Posterior vena cava (tissue), 2 donors: ENCODE results near the gene CASQ2. TPM values are rescaled to one million over a fixed set of nuclear protein-coding genes. Genes with fewer than 3 reads are reported as not detected.

Experiments
- DNase-seq: peaks from one replicate; pipeline ENCODE4 v3.0.0-alpha.2; 2020; ENCODE audit warnings: low spot score
- intact Hi-C, 2 donors: fragments of 100-400 bp; cut with DNase I; formaldehyde crosslinking; loops; one replicate each; pipeline versions ENCODE4 v1.14.1 to v1.14.2; 2022 to 2023
- total RNA-seq, 2 donors: library from RNA; stranded (reverse); fragmentation: NEBNext Ultra II Directional; extraction: Animal tissue kit (Norgen Biotek cat#: 25700); gene quantifications; one replicate each; pipeline ENCODE4 v1.2.1, GENCODE V29; 2021
- donor health status: DM: yes; HTN: yes; CAD: no.
- donor health status: DM: yes; HTN: yes; CAD: no.

CASQ2 gene
- total RNA-seq, 2 donors from 2014 or later = 98.7 to 122 TPM

- no peak for DNase-seq
- intact Hi-C loops = no loop called here
Observed at GRCh38 chr1:115746021-115746690, 22.4 kb downstream of the CASQ2 start.

GRCh38 chr1:115744646-115745275, 23.8 kb downstream of the CASQ2 start:
- intact Hi-C loops = no loop called here
- no peak for DNase-seq

GRCh38 chr1:115740811-115741210, 27.7 kb downstream of the CASQ2 start:
- no peak for DNase-seq
- intact Hi-C loops = no loop called here

GRCh38 chr1:115732316-115732715, 36.2 kb downstream of the CASQ2 start:
- intact Hi-C loops = no loop called here
- no peak for DNase-seq

- intact Hi-C loops = no loop called here
- no peak for DNase-seq
Observed at GRCh38 chr1:115729756-115730155, 38.8 kb downstream of the CASQ2 start.

- intact Hi-C loops = no loop called here
- no peak for DNase-seq
Observed at GRCh38 chr1:115728341-115728740, 40.2 kb downstream of the CASQ2 start.

- DNase-seq = peak; percentile 91
- intact Hi-C loops = no loop called here
Observed at GRCh38 chr1:115727706-115728249, 40.7 kb downstream of the CASQ2 start.

- intact Hi-C loops = loop anchor here in 1 of 2 donors (1.0 kb wide), 1 partner anchor 9 kb away; no protein-coding TSS in a partner anchor
- DNase-seq = no peak
Observed at GRCh38 chr1:115726570-115726969, 41.9 kb downstream of the CASQ2 start.

- intact Hi-C loops = loop anchor here in 1 of 2 donors (1.0 kb wide), 1 partner anchor 9 kb away; no protein-coding TSS in a partner anchor
- DNase-seq = no peak
Observed at GRCh38 chr1:115726161-115726560, 42.4 kb downstream of the CASQ2 start.

GRCh38 chr1:115725600-115725999, 42.9 kb downstream of the CASQ2 start:
- DNase-seq = no peak
- intact Hi-C loops = no loop called here

GRCh38 chr1:115723756-115724155, 44.8 kb downstream of the CASQ2 start:
- DNase-seq = no peak
- intact Hi-C loops = no loop called here

GRCh38 chr1:115722221-115722620, 46.3 kb downstream of the CASQ2 start:
- intact Hi-C loops = no loop called here
- no peak for DNase-seq

GRCh38 chr1:115719285-115719684, 49.2 kb downstream of the CASQ2 start:
- intact Hi-C loops = loop anchor here in 1 of 2 donors (5.0 kb wide), 1 partner anchor 53 kb away; no protein-coding TSS in a partner anchor
- no peak for DNase-seq

- intact Hi-C loops = loop anchor here in 1 of 2 donors (5.0 kb wide), 1 partner anchor 54 kb away; no protein-coding TSS in a partner anchor
- DNase-seq = no peak
Observed at GRCh38 chr1:115718011-115718754, 50.3 kb downstream of the CASQ2 start.

GRCh38 chr1:115717541-115717940, 51.0 kb downstream of the CASQ2 start:
- intact Hi-C loops = loop anchor here (1.0 to 5.0 kb wide), 3 partner anchors 9 to 55 kb away; no protein-coding TSS in a partner anchor
- DNase-seq = no peak

- intact Hi-C loops = loop anchor here in 1 of 2 donors (5.0 kb wide), 1 partner anchor 58 kb away; no protein-coding TSS in a partner anchor
- no peak for DNase-seq
Observed at GRCh38 chr1:115714572-115715141, 53.9 kb downstream of the CASQ2 start.

- no peak for DNase-seq
- intact Hi-C loops = no loop called here
Observed at GRCh38 chr1:115713906-115714305, 54.6 kb downstream of the CASQ2 start.

- intact Hi-C loops = no loop called here
- no peak for DNase-seq
Observed at GRCh38 chr1:115712911-115713609, 55.5 kb downstream of the CASQ2 start.
